ENCODE data around the gene DNMT1. TPM values are rescaled to one million over a fixed set of nuclear protein-coding genes. Genes with fewer than 3 reads are reported as not detected.
A peak's percentile ranks its signal among the peaks of the same experiment; 100 is the strongest.

DNMT1 gene
- total and polyA plus RNA-seq, 4 experiments from 2014 or later = 53.5 to 250 (median 187) TPM

GRCh38 chr19:10107254-10107653 lies 87.5 kb downstream of the DNMT1 start:
- Mint-ChIP-seq H3K36me3 (peaks cover 21 to 41% of the 10 kb centered on the region in 2 donors), H3K4me3 (peak overlapping the region; percentile 72 to 92 (median 87)), H3K27me3 (no peaks in the 10 kb centered on the region), H3K4me1 (peaks cover 41 to 86% (median 62%) of the 10 kb centered on the region in 4 donors), H3K27ac (peak overlapping the region; percentile 95 to 100 (median 97)), H3K9me3 (peaks cover 0 to 2% (median 0%) of the 10 kb centered on the region in 8 donors)
- CTCF ChIA-PET (ENCODE audit: partially characterized antibody) = interaction anchor here (1.8 to 4.1 kb wide), 4 partner anchors 9 to 36 kb away, joined by 6 to 26 read pairs (median 8); no protein-coding TSS in a partner anchor
- Histone ChIP-seq H3K9me3 (ENCODE audit: control insufficient read depth in 1 of 2, low read length in 2 of 2) (no peaks in the 10 kb centered on the region), H3K4me1 (ENCODE audit: insufficient read depth, low read length) (peaks cover 80% of the 10 kb centered on the region), H3K36me3 (ENCODE audit: insufficient read depth, low read length) (peaks cover 38% of the 10 kb centered on the region), H3K4me3 (ENCODE audit: low read length in 2 of 2) (peak overlapping the region; percentile 58 to 74), H3K27me3 (ENCODE audit: insufficient read depth, low read length) (no peaks in the 10 kb centered on the region), H3K27ac (ENCODE audit: low read depth, low read length) (peak overlapping the region; percentile 89)
- intact Hi-C loops (cut with micrococcal nuclease) = loop anchor here (2.0 to 10.0 kb wide), 3 partner anchors 36 to 298 kb away; partner anchors contain the start of genes CDC37 and RAVER1
- POLR2A ChIA-PET (ENCODE audit: partially characterized antibody) = interaction anchor here (1.0 to 10.9 kb wide), 5 partner anchors 9 to 36 kb away, joined by 3 to 172 read pairs (median 8); partner anchors contain the start of genes EIF3G and P2RY11
- DNase-seq = no peak

GRCh38 chr19:10106100-10106936 lies 88.4 kb downstream of the DNMT1 start, which contains the start of gene PPAN:
PPAN (plus strand) TSS chr19:10106362; CDS start chr19:10106395, 33 bp downstream.
- Mint-ChIP-seq H3K36me3 (peaks cover 21 to 33% of the 10 kb centered on the region in 2 donors), H3K4me1 (peaks cover 38 to 86% (median 59%) of the 10 kb centered on the region in 4 donors), H3K9me3 (peaks cover 0 to 2% (median 0%) of the 10 kb centered on the region in 8 donors), H3K27ac (peak within 1 kb of the TSS; percentile 95 to 100 (median 97)), H3K4me3 (peak within 1 kb of the TSS; percentile 72 to 92 (median 88)), H3K27me3 (no peaks in the 10 kb centered on the region)
- no peaks in the 10 kb centered on the region for H3K27me3 ChIP-seq (ENCODE audit: insufficient read depth, low read length)
- peaks cover 35% of the 10 kb centered on the region for H3K36me3 ChIP-seq (ENCODE audit: insufficient read depth, low read length)
- ChIA-PET CTCF (ENCODE audit: partially characterized antibody) (interaction anchor here (0.8 to 4.1 kb wide), 5 partner anchors 8 to 322 kb away, joined by 3 to 26 read pairs (median 4); no protein-coding TSS in a partner anchor), POLR2A (ENCODE audit: partially characterized antibody) (interaction anchor here (0.5 to 10.9 kb wide), 13 partner anchors 10 to 797 kb away, joined by 3 to 172 read pairs (median 3); partner anchors contain the start of genes CDC37, EIF3G, ICAM1 and P2RY11)
- intact Hi-C loops (cut with micrococcal nuclease) = loop anchor here (1.0 to 10.0 kb wide), 5 partner anchors 10 to 298 kb away; partner anchors contain the start of genes CDC37, RAVER1 and SHFL
- peak; percentile 96 to 98 (median 98) for DNase-seq
- H3K4me3 ChIP-seq (ENCODE audit: low read length in 2 of 2) = peak within 1 kb of the TSS; percentile 58 to 74
- peaks cover 77% of the 10 kb centered on the region for H3K4me1 ChIP-seq (ENCODE audit: insufficient read depth, low read length)
- no peaks in the 10 kb centered on the region for H3K9me3 ChIP-seq (ENCODE audit: control insufficient read depth in 1 of 2, low read length in 2 of 2)
- peak within 1 kb of the TSS; percentile 89 for H3K27ac ChIP-seq (ENCODE audit: low read depth, low read length)

GRCh38 chr19:10105509-10106099 lies 89.1 kb downstream of the DNMT1 start:
- ChIA-PET CTCF (ENCODE audit: partially characterized antibody) (interaction anchor here (0.9 to 4.1 kb wide), 5 partner anchors 7 to 37 kb away, joined by 3 to 26 read pairs (median 6); no protein-coding TSS in a partner anchor), POLR2A (ENCODE audit: partially characterized antibody) (interaction anchor here (0.6 to 10.9 kb wide), 13 partner anchors 10 to 298 kb away, joined by 3 to 172 read pairs (median 4); partner anchors contain the start of genes CDC37, EIF3G, ICAM1 and P2RY11)
- Mint-ChIP-seq H3K9me3 (peaks cover 0 to 2% (median 0%) of the 10 kb centered on the region in 8 donors), H3K27me3 (no peaks in the 10 kb centered on the region), H3K36me3 (peaks cover 19 to 30% of the 10 kb centered on the region in 2 donors), H3K4me3 (peak overlapping the region; percentile 72 to 92 (median 88)), H3K27ac (peak overlapping the region; percentile 95 to 100 (median 97)), H3K4me1 (peaks cover 35 to 87% (median 56%) of the 10 kb centered on the region in 4 donors)
- H3K27me3 ChIP-seq (ENCODE audit: insufficient read depth, low read length) = no peaks in the 10 kb centered on the region
- H3K27ac ChIP-seq (ENCODE audit: low read depth, low read length) = peak overlapping the region; percentile 89
- H3K4me1 ChIP-seq (ENCODE audit: insufficient read depth, low read length) = peaks cover 73% of the 10 kb centered on the region
- peak in 2 of 5 donors; percentile 25 to 93 for DNase-seq
- H3K4me3 ChIP-seq (ENCODE audit: low read length in 2 of 2) = peak overlapping the region; percentile 5 to 58
- H3K36me3 ChIP-seq (ENCODE audit: insufficient read depth, low read length) = peaks cover 31% of the 10 kb centered on the region
- no peaks in the 10 kb centered on the region for H3K9me3 ChIP-seq (ENCODE audit: control insufficient read depth in 1 of 2, low read length in 2 of 2)
- intact Hi-C loops (cut with micrococcal nuclease) = loop anchor here (1.0 to 10.0 kb wide), 6 partner anchors 9 to 299 kb away; partner anchors contain the start of genes CDC37, EIF3G, RAVER1 and SHFL

- peaks cover 33 to 84% (median 56%) of the 10 kb centered on the region in 4 donors for H3K4me1 Mint-ChIP-seq
- CTCF ChIA-PET (ENCODE audit: partially characterized antibody) = interaction anchor here (0.6 to 3.7 kb wide), 9 partner anchors 9 to 418 kb away, joined by 3 to 25 read pairs (median 5); no protein-coding TSS in a partner anchor
- no peaks in the 10 kb centered on the region for H3K27me3 ChIP-seq (ENCODE audit: insufficient read depth, low read length)
- H3K36me3 Mint-ChIP-seq = peaks cover 14 to 25% of the 10 kb centered on the region in 2 donors
- POLR2A ChIA-PET (ENCODE audit: partially characterized antibody) = interaction anchor here (0.6 to 10.9 kb wide), 12 partner anchors 9 to 277 kb away, joined by 3 to 172 read pairs (median 4); partner anchors contain the start of genes EIF3G, ICAM1, P2RY11 and UBL5
- peak overlapping the region; percentile 5 to 29 for H3K4me3 ChIP-seq (ENCODE audit: low read length in 2 of 2)
- peak overlapping the region; percentile 95 to 100 (median 97) for H3K27ac Mint-ChIP-seq
- intact Hi-C loops (cut with micrococcal nuclease) = loop anchor here (2.0 to 10.0 kb wide), 3 partner anchors 14 to 300 kb away; partner anchors contain the start of genes CDC37 and EIF3G
- DNase-seq = peak; percentile 82 to 96 (median 91)
- H3K4me1 ChIP-seq (ENCODE audit: insufficient read depth, low read length) = peaks cover 76% of the 10 kb centered on the region
- peaks cover 0 to 2% (median 0%) of the 10 kb centered on the region in 8 donors for H3K9me3 Mint-ChIP-seq
- peak overlapping the region; percentile 12 to 92 (median 80) for H3K4me3 Mint-ChIP-seq
- H3K9me3 ChIP-seq (ENCODE audit: control insufficient read depth in 1 of 2, low read length in 2 of 2) = no peaks in the 10 kb centered on the region
- peak overlapping the region; percentile 89 for H3K27ac ChIP-seq (ENCODE audit: low read depth, low read length)
- H3K36me3 ChIP-seq (ENCODE audit: insufficient read depth, low read length) = peaks cover 24% of the 10 kb centered on the region
- no peaks in the 10 kb centered on the region for H3K27me3 Mint-ChIP-seq
Observed at GRCh38 chr19:10104665-10105508, 89.9 kb downstream of the DNMT1 start.

- Histone ChIP-seq H3K4me3 (ENCODE audit: low read length in 2 of 2) (no peak overlapping the region), H3K27ac (ENCODE audit: low read depth, low read length) (peak overlapping the region; percentile 89), H3K36me3 (ENCODE audit: insufficient read depth, low read length) (peaks cover 17% of the 10 kb centered on the region), H3K9me3 (ENCODE audit: control insufficient read depth in 1 of 2, low read length in 2 of 2) (no peaks in the 10 kb centered on the region), H3K4me1 (ENCODE audit: insufficient read depth, low read length) (peaks cover 70% of the 10 kb centered on the region), H3K27me3 (ENCODE audit: insufficient read depth, low read length) (no peaks in the 10 kb centered on the region)
- Mint-ChIP-seq H3K4me3 (peak overlapping the region in 6 of 8 donors; percentile 6 to 83 (median 26)), H3K9me3 (peaks cover 0 to 2% (median 0%) of the 10 kb centered on the region in 8 donors), H3K4me1 (peaks cover 35 to 82% (median 59%) of the 10 kb centered on the region in 4 donors), H3K27ac (peak overlapping the region; percentile 78 to 100 (median 97)), H3K36me3 (peaks cover 9 to 25% of the 10 kb centered on the region in 2 donors), H3K27me3 (no peaks in the 10 kb centered on the region)
- intact Hi-C loops (cut with micrococcal nuclease) = loop anchor here (2.0 to 10.0 kb wide), 3 partner anchors 15 to 301 kb away; partner anchors contain the start of genes CDC37 and EIF3G
- POLR2A ChIA-PET (ENCODE audit: partially characterized antibody) = interaction anchor here (0.6 to 10.9 kb wide), 10 partner anchors 8 to 278 kb away, joined by 3 to 172 read pairs (median 4); partner anchors contain the start of genes EIF3G, ICAM1 and P2RY11
- CTCF ChIA-PET (ENCODE audit: partially characterized antibody) = interaction anchor here (0.6 to 3.7 kb wide), 8 partner anchors 8 to 418 kb away, joined by 3 to 25 read pairs (median 6); no protein-coding TSS in a partner anchor
- DNase-seq = no peak
Observed at GRCh38 chr19:10104130-10104513, 90.6 kb downstream of the DNMT1 start.

All from CD4-positive, alpha-beta memory T cell (primary cell).